ENCODE measurements around the gene TNNI3K.

Gene TNNI3K

DNA sequence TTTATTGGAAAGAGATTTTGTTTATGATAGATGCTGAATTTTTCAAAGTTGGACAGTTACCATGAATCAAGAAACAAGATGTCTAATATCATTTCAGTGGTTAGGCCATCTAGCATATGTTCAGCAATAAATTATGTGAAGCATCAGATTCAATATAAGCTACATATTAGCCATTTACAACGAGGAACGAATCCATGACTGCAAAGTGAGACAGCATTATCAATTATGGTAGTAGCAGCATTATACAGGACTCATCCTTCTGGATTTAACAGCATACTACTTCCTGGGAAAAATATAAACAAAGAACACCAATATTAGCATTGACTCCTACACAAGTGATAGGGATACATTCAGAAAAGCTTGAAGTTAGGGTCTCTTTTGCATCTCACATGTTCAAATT lies 218.1 kb downstream of the TNNI3K start:
- TF ChIP-seq, protein P1, sequence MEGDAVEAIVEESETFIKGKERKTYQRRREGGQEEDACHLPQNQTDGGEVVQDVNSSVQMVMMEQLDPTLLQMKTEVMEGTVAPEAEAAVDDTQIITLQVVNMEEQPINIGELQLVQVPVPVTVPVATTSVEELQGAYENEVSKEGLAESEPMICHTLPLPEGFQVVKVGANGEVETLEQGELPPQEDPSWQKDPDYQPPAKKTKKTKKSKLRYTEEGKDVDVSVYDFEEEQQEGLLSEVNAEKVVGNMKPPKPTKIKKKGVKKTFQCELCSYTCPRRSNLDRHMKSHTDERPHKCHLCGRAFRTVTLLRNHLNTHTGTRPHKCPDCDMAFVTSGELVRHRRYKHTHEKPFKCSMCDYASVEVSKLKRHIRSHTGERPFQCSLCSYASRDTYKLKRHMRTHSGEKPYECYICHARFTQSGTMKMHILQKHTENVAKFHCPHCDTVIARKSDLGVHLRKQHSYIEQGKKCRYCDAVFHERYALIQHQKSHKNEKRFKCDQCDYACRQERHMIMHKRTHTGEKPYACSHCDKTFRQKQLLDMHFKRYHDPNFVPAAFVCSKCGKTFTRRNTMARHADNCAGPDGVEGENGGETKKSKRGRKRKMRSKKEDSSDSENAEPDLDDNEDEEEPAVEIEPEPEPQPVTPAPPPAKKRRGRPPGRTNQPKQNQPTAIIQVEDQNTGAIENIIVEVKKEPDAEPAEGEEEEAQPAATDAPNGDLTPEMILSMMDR (IDR thresholded peaks at IDR 0.05; ENCODE audit: low read depth, low read length) = no peak
- no peak for DNase-seq (ENCODE audit: extremely low read depth, low read depth)

DNA sequence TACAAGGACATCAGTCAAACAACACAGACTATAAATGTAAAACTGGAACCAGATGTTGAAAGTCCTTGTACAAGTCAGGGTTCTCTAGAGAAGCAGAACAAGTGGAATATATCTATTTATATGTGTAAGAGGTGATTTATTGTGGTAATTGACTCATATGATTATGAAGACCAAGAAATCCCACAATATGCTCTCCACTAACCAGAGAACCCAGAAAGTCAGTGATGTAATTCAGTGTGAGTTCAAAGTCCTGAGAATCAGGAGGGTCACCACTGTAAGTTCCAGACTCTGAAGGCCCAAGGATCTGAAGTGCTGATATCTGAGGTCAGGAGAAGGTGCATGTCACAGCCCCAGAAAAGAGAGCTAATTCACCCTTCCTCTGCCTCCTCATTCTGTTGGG lies 220.2 kb downstream of the TNNI3K start:
- no peak for DNase-seq (ENCODE audit: extremely low read depth, low read depth)
- TF ChIP-seq, protein P1 (IDR thresholded peaks at IDR 0.05; ENCODE audit: low read depth, low read length) = no peak

DNA sequence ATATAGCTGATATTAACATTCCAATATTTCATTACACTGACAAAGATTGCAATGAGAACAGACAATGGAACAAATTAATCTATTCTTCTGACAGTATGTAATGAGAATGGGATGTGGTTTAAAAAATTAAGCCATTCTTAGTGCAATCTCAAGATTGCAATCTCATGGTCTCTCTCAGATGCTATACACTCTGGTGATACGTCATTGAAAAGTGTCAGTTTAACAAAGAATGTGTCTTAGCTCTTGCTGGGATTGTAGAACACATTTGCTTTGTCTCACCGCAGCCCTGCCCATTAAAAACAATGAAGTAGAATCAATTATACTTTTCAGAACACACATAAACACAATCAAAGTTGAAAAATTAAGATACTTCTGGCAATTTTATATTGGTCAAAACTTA lies 222.1 kb downstream of the TNNI3K start:
- DNase-seq (ENCODE audit: extremely low read depth, low read depth) = no peak
- TF ChIP-seq, protein P1 (IDR thresholded peaks at IDR 0.05; ENCODE audit: low read depth, low read length) = no peak

DNA sequence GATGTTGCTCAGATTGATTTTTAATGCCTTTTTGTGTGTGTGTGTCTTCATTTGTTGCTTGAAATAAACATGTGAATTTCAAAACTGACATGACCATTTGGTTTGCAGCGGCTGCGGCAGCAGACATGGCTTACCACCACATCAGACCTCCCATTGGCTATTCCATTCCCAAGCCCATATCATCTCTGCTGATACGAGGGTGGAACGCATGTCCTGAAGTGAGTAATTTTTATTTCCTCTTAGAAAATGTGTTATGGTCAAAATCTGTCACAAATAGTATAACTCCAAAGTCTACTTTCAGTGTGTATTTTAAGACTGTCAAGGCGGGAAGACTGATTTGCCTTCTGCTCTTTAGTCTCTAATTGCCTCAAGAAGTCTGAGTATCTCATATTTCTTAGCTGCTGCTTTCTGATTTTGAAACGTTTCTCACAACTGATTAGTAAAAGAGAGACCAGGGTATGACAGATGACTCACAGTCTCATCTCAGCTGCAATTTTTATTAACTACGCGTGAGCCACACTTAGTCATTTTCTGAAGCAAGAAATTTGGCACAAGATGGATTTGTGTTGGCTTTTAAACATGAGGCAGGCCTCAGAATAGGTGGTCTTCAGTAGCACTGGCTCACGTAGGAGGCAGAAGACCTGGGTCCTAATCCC lies 228.3 kb downstream of the TNNI3K start:
- no peak for DNase-seq (ENCODE audit: extremely low read depth, low read depth)

DNA sequence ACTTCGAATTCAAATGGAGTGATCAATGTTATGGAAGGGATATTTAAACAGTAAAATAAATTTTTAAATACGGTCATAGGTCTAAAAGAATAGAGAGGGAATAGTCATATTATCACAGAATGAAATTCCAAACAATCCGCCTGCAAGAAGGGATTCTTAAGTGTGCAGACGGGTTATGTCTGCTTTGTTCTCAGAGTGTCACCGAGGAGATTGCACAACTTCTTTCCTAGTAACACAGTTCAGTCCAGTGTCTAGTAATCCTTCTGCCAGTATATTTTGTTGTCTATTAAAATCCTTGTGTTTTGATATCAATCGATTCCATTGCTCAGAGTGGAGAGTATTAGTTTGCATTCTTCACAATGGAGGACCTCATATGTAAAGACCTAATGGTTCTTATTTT lies 228.8 kb downstream of the TNNI3K start:
- DNase-seq (ENCODE audit: extremely low read depth, low read depth) = no peak
- TF ChIP-seq, protein P1 (IDR thresholded peaks at IDR 0.05; ENCODE audit: low read depth, low read length) = no peak

More for the DNA sequence above, 228.3 kb downstream of the TNNI3K start:
- TF ChIP-seq, protein P1 (IDR thresholded peaks at IDR 0.05; ENCODE audit: low read depth, low read length) = no peak

DNA sequence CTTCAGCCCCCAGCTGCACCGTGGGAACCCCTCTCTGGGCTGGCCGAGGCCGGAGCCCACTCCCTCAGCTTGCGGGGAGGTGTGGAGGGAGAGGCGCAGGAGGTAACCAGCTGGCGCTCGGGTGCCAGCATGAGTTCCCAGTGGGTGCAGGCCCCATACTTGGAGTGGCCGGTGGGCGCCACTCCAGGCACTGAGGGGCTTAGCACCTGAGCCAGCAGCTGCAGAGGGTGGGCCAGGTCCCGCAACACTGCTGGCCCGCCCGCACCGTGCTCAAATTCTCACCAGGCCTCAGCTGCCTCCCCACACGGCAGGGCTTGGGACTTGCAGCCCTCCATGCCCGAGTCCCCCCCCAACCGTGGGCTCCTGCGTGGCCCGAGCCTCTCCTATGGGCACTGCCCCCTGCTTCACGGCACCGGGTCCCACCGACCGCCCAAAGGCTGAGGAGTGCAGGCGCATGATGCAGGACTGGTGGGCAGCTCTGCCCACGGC lies 230.1 kb downstream of the TNNI3K start:
- no peak for DNase-seq (ENCODE audit: extremely low read depth, low read depth)
- TF ChIP-seq, protein P1 (IDR thresholded peaks at IDR 0.05; ENCODE audit: low read depth, low read length) = no peak

DNA sequence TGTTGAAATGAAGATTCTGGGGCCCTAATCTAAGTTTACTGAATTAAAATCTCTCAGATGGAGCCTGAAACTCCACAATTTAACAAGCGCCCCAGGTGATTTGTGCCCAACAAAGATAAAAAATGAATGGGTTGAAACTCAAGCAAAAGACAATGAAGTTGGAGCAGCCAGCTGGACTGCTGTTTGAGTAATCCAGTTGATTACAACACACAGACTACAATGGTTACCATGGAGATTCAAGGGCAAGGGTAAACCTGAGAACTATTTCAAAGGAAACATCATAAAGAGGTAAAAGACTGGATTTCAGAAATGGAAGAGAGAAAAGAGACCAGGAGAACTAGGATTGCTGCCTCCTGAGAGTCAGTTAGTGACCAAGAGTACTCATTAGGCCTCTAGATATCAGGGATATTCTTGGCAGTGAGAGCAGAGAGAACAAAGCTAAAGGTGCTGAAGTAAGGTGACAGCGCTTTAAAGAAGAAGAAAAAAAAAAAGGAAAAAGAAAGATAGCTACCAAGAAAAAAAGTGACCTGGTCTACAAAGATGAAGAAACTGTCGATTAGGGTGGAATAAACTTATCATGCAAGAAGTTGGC lies 232.7 kb downstream of the TNNI3K start:
- DNase-seq (ENCODE audit: extremely low read depth, low read depth) = no peak
- TF ChIP-seq, protein P1 (IDR thresholded peaks at IDR 0.05; ENCODE audit: low read depth, low read length) = no peak

Data from AG09319 (cell line).